Endothelial cell (in vitro differentiated cells): Measurements from ENCODE around the gene TCN2. TPM values are rescaled to one million over a fixed set of nuclear protein-coding genes. Genes with fewer than 3 reads are reported as not detected.
"Not testable (repeated sequence)": the region's sequence is repeated elsewhere in the genome, so short reads cannot be mapped to it uniquely, and the experiment has no call there.

Source experiments
- DNase-seq: peaks from one replicate; pipeline ENCODE4 v3.0.0; 2021; ENCODE audit warnings: low spot score
- H3K27ac Mint-ChIP-seq: one replicate; pipeline ENCODE4 v1.8.0; 2021; ENCODE audit warnings: mixed read lengths, inconsistent platforms; ENCODE audit not compliant: unreplicated experiment
- H3K27me3 Mint-ChIP-seq: one replicate; pipeline ENCODE4 v1.8.0; 2021; ENCODE audit warnings: mild to moderate bottlenecking, moderate library complexity, mixed read lengths, inconsistent platforms; ENCODE audit not compliant: unreplicated experiment
- H3K36me3 Mint-ChIP-seq: one replicate; pipeline ENCODE4 v1.8.0; 2021; ENCODE audit warnings: mild to moderate bottlenecking, low read depth, mixed read lengths, inconsistent platforms; ENCODE audit not compliant: unreplicated experiment
- H3K4me1 Mint-ChIP-seq: one replicate; pipeline ENCODE4 v1.8.0; 2021; ENCODE audit warnings: mild to moderate bottlenecking, mixed read lengths, inconsistent platforms; ENCODE audit not compliant: unreplicated experiment
- H3K4me3 Mint-ChIP-seq: one replicate; pipeline ENCODE4 v1.8.0; 2021; ENCODE audit warnings: mild to moderate bottlenecking, mixed read lengths, inconsistent platforms; ENCODE audit not compliant: unreplicated experiment
- H3K9me3 Mint-ChIP-seq: one replicate; pipeline ENCODE4 v1.8.0; 2021; ENCODE audit warnings: mixed read lengths, inconsistent platforms; ENCODE audit not compliant: unreplicated experiment
- CTCF ChIP-seq: fragments of 200-600 bp; sonication (generic); IDR thresholded peaks from one replicate; pipeline ENCODE4 v1.5.0; 2021; ENCODE audit warnings: antibody characterized with exemption; ENCODE audit not compliant: unreplicated experiment
- total RNA-seq: library from RNA; stranded (reverse); fragmentation: NEBNext Ultra II Directional; extraction: Animal tissue kit (Norgen Biotek cat#: 25700); gene quantifications from one replicate; pipeline ENCODE4 v1.2.1, GENCODE V29; 2021; ENCODE audit not compliant: unreplicated experiment

The TCN2 gene
- total RNA-seq, 1 donor from 2014 or later: 59.5 TPM

GRCh38 chr22:30562366-30562765 is 44.6 kb upstream of the TCN2 start:
- H3K27me3 Mint-ChIP-seq: peaks cover 2% of the 10 kb centered on the region
- TF ChIP-seq CTCF: no peak
- no peak overlapping the region for H3K4me3 Mint-ChIP-seq
- no peaks in the 10 kb centered on the region for H3K36me3 Mint-ChIP-seq
- H3K27ac Mint-ChIP-seq: no peak overlapping the region
- H3K9me3 Mint-ChIP-seq: no peaks in the 10 kb centered on the region
- DNase-seq: no peak
- H3K4me1 Mint-ChIP-seq: peaks cover 14% of the 10 kb centered on the region

- no peak for DNase-seq
- Mint-ChIP-seq H3K4me1 (peaks cover 14% of the 10 kb centered on the region), H3K4me3 (no peak overlapping the region), H3K27ac (no peak overlapping the region), H3K36me3 (no peaks in the 10 kb centered on the region), H3K9me3 (no peaks in the 10 kb centered on the region), H3K27me3 (peaks cover 2% of the 10 kb centered on the region)
- TF ChIP-seq CTCF: no peak
Measured at GRCh38 chr22:30564045-30564760, 42.8 kb upstream of the TCN2 start.

GRCh38 chr22:30564761-30565119 is 42.2 kb upstream of the TCN2 start:
- Mint-ChIP-seq H3K36me3 (no peaks in the 10 kb centered on the region), H3K27me3 (peaks cover 1% of the 10 kb centered on the region), H3K4me3 (no peak overlapping the region), H3K9me3 (no peaks in the 10 kb centered on the region), H3K4me1 (peaks cover 11% of the 10 kb centered on the region), H3K27ac (no peak overlapping the region)
- no peak for TF ChIP-seq CTCF
- DNase-seq: no peak

GRCh38 chr22:30565341-30565740 is 41.6 kb upstream of the TCN2 start:
- Mint-ChIP-seq H3K9me3 (no peaks in the 10 kb centered on the region), H3K4me1 (peaks cover 10% of the 10 kb centered on the region), H3K4me3 (no peak overlapping the region), H3K27me3 (no peaks in the 10 kb centered on the region), H3K36me3 (no peaks in the 10 kb centered on the region), H3K27ac (no peak overlapping the region)
- TF ChIP-seq CTCF: no peak
- no peak for DNase-seq

GRCh38 chr22:30566125-30566524 is 40.8 kb upstream of the TCN2 start:
- peaks cover 7% of the 10 kb centered on the region for H3K4me1 Mint-ChIP-seq
- DNase-seq: no peak
- TF ChIP-seq CTCF: no peak
- H3K36me3 Mint-ChIP-seq: no peaks in the 10 kb centered on the region
- H3K4me3 Mint-ChIP-seq: no peak overlapping the region
- H3K27ac Mint-ChIP-seq: no peak overlapping the region
- H3K27me3 Mint-ChIP-seq: no peaks in the 10 kb centered on the region
- no peaks in the 10 kb centered on the region for H3K9me3 Mint-ChIP-seq

- H3K27ac Mint-ChIP-seq, H3K27me3 Mint-ChIP-seq, DNase-seq, H3K4me1 Mint-ChIP-seq, H3K9me3 Mint-ChIP-seq, H3K4me3 Mint-ChIP-seq, H3K36me3 Mint-ChIP-seq: not testable (repeated sequence)
Measured at GRCh38 chr22:30567277-30567676, 39.7 kb upstream of the TCN2 start.
